ENCODE results near the gene TNPO3. TPM values are rescaled to one million over a fixed set of nuclear protein-coding genes. Genes with fewer than 3 reads are reported as not detected.

The TNPO3 gene
- 55.2 and 62.4 TPM in 2 replicates for total RNA-seq

DNA sequence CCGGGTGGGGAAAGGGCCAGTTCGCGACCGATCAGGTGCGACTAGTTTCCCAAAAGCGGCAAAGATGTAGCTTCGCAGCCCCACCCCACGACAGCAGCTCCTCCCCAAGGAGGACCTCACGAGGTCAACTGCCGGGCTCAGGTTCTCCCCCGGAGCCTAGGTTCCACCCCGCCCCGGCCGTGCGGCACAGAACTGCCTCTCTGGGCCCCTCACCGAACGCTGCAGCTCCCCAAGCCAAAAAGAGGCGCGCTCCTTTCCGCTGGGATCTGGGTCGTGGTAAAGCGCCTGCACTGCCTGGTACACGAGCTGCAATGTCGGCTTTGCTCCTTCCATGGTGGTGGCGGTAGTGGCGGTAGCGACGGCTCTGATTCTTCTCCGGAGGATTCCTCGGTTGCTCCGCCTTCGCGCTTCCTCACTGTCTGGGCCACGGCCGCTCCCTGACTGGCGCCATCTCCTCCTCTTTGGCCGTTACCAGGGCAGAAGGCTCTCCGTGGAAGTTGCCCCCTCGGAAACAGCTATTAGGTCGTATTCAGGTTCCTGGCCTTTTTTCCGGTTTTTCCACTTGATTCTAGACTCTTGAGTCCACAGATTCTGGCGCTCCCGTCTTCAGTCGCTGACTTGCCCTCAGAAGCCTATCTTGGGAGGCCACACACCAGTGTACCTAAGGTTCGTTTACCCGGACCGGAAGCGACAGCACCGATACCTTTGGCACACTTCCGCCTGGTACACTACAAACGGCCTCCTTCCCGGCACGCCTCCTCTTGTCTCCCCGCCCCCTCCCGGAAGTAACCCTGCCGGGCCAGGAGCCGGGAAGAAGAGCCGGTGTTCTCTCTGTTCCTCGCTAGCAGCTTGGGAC, at the start of gene TNPO3:
TSS of gene TNPO3 (minus strand) at position 674 of the 856 bp plus-strand sequence. CDS start at position 333, 341 bp downstream.

DNA sequence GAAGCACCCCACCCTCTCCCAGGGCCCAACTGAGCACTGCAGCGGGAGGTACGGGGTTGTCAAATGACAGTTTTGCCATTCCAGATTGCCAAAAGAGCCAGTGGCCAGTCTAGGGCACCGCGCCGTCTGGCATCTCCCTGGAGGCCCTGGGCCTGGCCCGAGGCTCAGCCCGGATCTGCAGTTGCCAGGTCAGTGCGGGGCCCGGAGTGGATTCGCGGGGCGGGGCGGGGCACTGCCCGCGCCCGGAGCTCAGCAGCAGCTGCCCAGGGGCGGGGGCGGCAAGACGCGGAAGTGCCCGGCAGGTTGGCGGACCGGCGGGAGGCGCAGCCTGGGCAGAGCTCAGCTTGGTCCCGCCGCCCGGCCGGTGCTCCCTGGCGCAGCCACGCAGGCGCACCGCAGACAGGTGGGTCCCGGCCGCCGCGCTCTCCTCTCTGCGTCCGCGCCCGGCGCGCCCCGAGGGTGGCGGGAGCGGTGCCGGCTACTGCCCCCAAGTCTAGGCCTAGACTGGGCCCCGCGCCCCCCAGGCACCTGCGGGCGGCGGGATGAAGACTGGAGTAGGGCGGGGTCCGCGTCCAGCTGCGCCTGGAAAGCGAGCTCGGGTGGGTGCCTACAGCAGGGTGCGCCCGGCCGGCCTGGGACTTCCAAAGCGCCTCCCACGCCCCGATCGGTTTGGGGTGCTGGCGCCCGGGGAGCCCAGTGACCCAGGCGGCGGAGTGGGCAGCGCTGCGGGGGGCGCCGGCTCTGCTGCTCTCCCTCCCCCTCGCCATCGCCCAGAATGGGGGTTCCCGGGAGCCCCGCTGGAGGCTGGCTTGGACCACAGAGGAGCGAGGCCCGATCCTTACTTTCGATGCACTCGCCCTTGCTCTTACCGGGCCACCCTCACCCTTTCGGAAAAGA, 117.0 kb downstream of the TNPO3 start, which contains the start of gene IRF5:
TSS of gene IRF5 (plus strand) at position 281 of the 897 bp plus-strand sequence. CDS start 4,155 bp downstream, outside the sequence.

DNA sequence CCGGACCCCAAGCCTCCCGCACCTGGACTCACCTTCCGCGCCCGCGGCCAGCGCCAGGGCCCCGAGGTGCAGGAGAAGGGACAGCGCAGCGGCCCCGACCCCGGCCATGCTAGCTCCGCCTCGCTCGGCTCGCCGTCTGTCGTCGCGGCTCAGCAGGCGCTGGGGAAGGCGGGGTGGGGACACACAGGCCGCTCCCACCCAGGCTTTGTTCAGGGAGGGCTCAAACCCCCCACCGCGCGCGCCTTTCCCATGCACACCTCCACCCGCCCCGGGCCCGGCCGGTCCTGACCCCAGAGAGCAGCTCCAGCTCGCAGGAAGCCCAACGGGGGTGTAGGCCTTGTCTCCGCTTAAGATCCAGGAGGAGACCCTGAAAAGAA, 144.4 kb downstream of the TNPO3 start, which contains the start of gene KCP:
TSS of gene KCP (minus strand) at position 141 of the 377 bp plus-strand sequence. CDS start at position 108, 33 bp downstream.

Other genes with a start within 250 kb of the TNPO3 start
- gene FLNC, start 224.7 kb downstream of the TNPO3 start, total RNA-seq: 0.64 and 8.0 TPM in 2 replicates
- gene ATP6V1F, start 192.3 kb downstream of the TNPO3 start, total RNA-seq: 146 and 176 TPM in 2 replicates
- gene KCP, start 144.4 kb downstream of the TNPO3 start, total RNA-seq: 0.43 and 0.72 TPM in 2 replicates
- gene IRF5, start 117.2 kb downstream of the TNPO3 start, total RNA-seq: 8.9 and 13.9 TPM in 2 replicates
- 3.9 and 4.0 TPM in 2 replicates for gene TSPAN33, start 89.6 kb upstream of the TNPO3 start, total RNA-seq
- 6.4 and 8.0 TPM in 2 replicates for gene SMO, start 133.5 kb upstream of the TNPO3 start, total RNA-seq
- 8.3 and 10.1 TPM in 2 replicates for gene AHCYL2, start 169.9 kb upstream of the TNPO3 start, total RNA-seq